ENCODE measurements around the gene PYGB.

GRCh38 chr20:25203871-25204320 lies 44.0 kb upstream of the PYGB start:
- TF ChIP-seq SUZ12 (IDR thresholded peaks at IDR 0.05; ENCODE audit: extremely low read depth, insufficient read depth, insufficient read length) (no peak), ZNF274 (IDR thresholded peaks at IDR 0.05; ENCODE audit: low read depth, low read length) (no peak)

All from NT2/D1 (cell line).